ENCODE data around the gene RBP7.

DNA sequence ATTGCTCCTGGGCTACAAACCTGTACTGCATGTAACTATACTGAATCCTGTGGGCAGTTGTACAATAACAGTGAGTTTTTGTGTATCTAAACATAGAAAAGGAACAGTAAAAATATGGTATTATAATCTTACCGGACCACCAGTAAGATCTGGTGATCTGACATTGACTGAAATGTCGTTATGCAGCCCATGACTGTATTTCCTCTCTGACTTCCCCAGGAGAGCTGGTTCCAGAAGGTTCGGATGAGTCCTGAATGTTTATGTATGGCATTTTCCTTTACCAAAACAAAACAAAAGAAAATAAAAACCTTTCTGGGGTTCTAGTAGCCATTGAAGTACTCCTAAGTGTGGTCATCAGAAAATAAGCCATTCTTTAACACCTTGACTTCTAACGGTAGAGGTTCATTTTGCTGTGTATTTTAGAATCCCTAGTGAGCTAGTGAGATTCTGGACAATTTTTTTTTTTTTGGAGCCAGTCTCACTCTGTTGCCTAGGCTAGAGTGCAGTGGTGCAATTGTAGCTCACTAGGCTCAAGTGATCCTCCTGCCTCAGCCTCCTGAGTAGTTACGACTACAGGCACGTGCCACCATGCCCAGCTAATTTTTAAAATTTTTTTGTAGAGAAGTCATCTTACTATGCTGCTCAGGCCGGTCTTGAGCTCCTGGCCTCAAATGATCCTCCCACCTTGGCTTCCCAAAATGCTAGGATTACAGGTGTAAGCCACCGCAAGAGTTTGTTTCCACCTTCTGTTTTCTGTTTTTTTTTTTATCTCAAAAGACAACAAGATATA is 63.5 kb downstream of the RBP7 start:
- TF ChIP-seq, protein P1, sequence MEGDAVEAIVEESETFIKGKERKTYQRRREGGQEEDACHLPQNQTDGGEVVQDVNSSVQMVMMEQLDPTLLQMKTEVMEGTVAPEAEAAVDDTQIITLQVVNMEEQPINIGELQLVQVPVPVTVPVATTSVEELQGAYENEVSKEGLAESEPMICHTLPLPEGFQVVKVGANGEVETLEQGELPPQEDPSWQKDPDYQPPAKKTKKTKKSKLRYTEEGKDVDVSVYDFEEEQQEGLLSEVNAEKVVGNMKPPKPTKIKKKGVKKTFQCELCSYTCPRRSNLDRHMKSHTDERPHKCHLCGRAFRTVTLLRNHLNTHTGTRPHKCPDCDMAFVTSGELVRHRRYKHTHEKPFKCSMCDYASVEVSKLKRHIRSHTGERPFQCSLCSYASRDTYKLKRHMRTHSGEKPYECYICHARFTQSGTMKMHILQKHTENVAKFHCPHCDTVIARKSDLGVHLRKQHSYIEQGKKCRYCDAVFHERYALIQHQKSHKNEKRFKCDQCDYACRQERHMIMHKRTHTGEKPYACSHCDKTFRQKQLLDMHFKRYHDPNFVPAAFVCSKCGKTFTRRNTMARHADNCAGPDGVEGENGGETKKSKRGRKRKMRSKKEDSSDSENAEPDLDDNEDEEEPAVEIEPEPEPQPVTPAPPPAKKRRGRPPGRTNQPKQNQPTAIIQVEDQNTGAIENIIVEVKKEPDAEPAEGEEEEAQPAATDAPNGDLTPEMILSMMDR (conservative IDR thresholded peaks at IDR 0.05; ENCODE audit: low read depth, low read length), result no peak
- TF ChIP-seq EZH2 (IDR thresholded peaks at IDR 0.05; ENCODE audit: low read length, unreplicated experiment), result no peak
